Prostate gland (tissue), 2 donors: ENCODE data around the gene PTPN14.

Experiments
- POLR2A ChIP-seq: fragments of 450-650 bp; IDR thresholded peaks from one replicate; pipeline ENCODE4 v1.6.1; 2016; ENCODE audit warnings: antibody characterized with exemption, mild to moderate bottlenecking
- TF ChIP-seq, protein P1 (sequence below), 4 experiments: fragments of 200-600 bp in 2 of 4; fragments of 450-650 bp in 2 of 4; sonication (generic) in 2 of 4; IDR thresholded peaks; 1 replicate in 3 of 4; 2 replicates in 1 of 4; pipeline ENCODE4 v1.5.1; 2016 to 2019; ENCODE audit warnings: antibody characterized with exemption in 4 of 4, mild to moderate bottlenecking in 2 of 4, moderate library complexity in 2 of 4

DNA sequence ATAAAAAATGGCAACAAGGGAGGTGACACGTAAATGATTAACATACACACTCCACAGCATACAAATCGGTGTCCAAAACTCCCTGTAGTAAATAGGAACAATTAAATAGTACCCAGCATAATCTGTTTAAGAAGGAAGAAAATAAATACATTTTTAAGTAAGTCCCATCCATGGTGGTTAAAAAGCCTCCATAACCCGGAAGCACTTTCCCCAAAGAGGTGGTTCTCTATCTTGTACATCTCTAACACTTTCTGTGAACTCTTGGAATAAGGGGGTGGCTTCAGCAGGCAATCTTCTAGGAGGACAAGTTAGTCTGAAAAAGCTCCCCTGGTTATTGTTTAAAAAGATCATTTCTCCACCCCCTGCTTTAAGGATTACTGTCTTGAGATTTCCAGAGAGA, 76.9 kb downstream of the PTPN14 start:
- TF ChIP-seq POLR2A: no peak
- TF ChIP-seq, protein P1, sequence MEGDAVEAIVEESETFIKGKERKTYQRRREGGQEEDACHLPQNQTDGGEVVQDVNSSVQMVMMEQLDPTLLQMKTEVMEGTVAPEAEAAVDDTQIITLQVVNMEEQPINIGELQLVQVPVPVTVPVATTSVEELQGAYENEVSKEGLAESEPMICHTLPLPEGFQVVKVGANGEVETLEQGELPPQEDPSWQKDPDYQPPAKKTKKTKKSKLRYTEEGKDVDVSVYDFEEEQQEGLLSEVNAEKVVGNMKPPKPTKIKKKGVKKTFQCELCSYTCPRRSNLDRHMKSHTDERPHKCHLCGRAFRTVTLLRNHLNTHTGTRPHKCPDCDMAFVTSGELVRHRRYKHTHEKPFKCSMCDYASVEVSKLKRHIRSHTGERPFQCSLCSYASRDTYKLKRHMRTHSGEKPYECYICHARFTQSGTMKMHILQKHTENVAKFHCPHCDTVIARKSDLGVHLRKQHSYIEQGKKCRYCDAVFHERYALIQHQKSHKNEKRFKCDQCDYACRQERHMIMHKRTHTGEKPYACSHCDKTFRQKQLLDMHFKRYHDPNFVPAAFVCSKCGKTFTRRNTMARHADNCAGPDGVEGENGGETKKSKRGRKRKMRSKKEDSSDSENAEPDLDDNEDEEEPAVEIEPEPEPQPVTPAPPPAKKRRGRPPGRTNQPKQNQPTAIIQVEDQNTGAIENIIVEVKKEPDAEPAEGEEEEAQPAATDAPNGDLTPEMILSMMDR (IDR thresholded peaks at IDR 0.05): no peak
